Activated CD4-positive, alpha-beta memory T cell treated with anti-CD3 and anti-CD28 coated beads for 36 hours (primary cell): ENCODE results near the gene PRR5L. TPM values are rescaled to one million over a fixed set of nuclear protein-coding genes. Genes with fewer than 3 reads are reported as not detected.

Experiments used
- CTCF ChIA-PET: fragments of 350-600 bp; sonication (Branson Sonifier 250); formaldehyde crosslinking; loops from one replicate; lab custom pipeline; 2021; ENCODE audit warnings: antibody characterized with exemption, inconsistent platforms; lab: Charles Lee
- POLR2A ChIA-PET: fragments of 350-600 bp; sonication (Branson Sonifier 250); formaldehyde crosslinking; loops from one replicate; lab custom pipeline; 2021; ENCODE audit warnings: antibody characterized with exemption; lab: Charles Lee
- DNase-seq: peaks from one replicate; pipeline ENCODE4 v3.0.0-alpha.2; 2020
- H3K27ac Mint-ChIP-seq: one replicate; pipeline ENCODE4 v1.8.0; 2021; ENCODE audit warnings: mixed read lengths
- H3K27me3 Mint-ChIP-seq: one replicate; pipeline ENCODE4 v1.8.0; 2021; ENCODE audit warnings: mixed read lengths
- H3K36me3 Mint-ChIP-seq: one replicate; pipeline ENCODE4 v1.8.0; 2021; ENCODE audit warnings: mixed read lengths
- H3K4me1 Mint-ChIP-seq: one replicate; pipeline ENCODE4 v1.8.0; 2021; ENCODE audit warnings: low read depth, mixed read lengths
- H3K4me3 Mint-ChIP-seq: one replicate; pipeline ENCODE4 v1.8.0; 2021; ENCODE audit warnings: mild to moderate bottlenecking, mixed read lengths
- H3K9me3 Mint-ChIP-seq: one replicate; pipeline ENCODE4 v1.8.0; 2021; ENCODE audit warnings: mixed read lengths
- intact Hi-C: fragments of 100-400 bp; cut with micrococcal nuclease; formaldehyde crosslinking; loops from one replicate; pipeline ENCODE4 v1.15.1; 2023
- total RNA-seq, 2 experiments: library from RNA; stranded (reverse); gene quantifications; one replicate each; pipeline ENCODE4 v1.2.3, GENCODE V29; 2021

PRR5L gene
- total RNA-seq, 2 experiments from 2014 or later = 42.7 to 43.6 TPM

DNA sequence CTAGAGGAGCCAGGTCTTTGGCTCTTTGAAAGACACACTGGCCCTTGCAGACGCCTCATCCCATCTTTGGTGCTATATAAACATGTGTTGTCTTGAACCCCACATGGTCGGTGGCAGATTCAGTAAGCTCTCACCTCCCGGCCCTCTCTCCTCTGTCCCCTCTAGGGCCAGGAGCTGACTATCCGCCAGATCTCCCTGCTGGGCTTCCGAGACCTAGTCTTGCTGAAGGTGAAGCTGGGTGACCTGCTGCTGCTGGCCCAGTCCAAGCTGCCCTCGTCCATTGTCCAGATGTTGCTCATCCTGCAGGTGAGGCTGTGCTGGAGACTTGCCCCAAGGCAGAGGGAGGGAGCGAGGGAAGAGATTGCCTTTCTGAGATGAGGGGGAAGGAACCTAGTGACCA lies 150.0 kb downstream of the PRR5L start:
- DNase-seq = no peak
- peaks cover 53% of the 10 kb centered on the region for H3K36me3 Mint-ChIP-seq
- no peaks in the 10 kb centered on the region for H3K27me3 Mint-ChIP-seq
- no peak overlapping the region for H3K4me3 Mint-ChIP-seq
- no peaks in the 10 kb centered on the region for H3K9me3 Mint-ChIP-seq
- no peak overlapping the region for H3K27ac Mint-ChIP-seq
- ChIA-PET CTCF (no interaction called here), POLR2A (no interaction called here)
- intact Hi-C loops = no loop called here
- H3K4me1 Mint-ChIP-seq = peaks cover 31% of the 10 kb centered on the region

DNA sequence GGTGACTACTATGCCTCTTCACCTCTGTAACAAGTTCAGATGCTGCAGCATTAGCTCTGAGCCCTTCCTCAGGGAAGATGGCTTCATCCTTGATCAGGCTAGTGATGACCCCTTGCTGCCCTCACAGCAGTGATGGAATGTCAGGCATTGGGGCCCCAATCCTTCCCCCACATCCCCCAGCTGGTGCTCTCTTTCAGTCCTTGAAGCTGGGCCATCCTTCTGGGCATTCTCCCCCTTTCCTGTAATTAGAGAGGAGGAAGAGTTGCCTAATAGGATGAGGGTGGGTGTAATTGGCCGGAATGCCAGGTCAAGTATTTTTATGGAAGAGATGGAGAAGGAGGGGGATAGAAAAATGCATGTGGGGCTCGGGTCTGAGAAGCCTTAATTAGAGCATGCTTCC lies 151.4 kb downstream of the PRR5L start:
- Mint-ChIP-seq H3K4me3 (no peak overlapping the region), H3K27ac (no peak overlapping the region), H3K36me3 (peaks cover 58% of the 10 kb centered on the region), H3K9me3 (no peaks in the 10 kb centered on the region), H3K27me3 (no peaks in the 10 kb centered on the region), H3K4me1 (peaks cover 37% of the 10 kb centered on the region)
- intact Hi-C loops = no loop called here
- ChIA-PET CTCF (no interaction called here), POLR2A (no interaction called here)
- DNase-seq = no peak

DNA sequence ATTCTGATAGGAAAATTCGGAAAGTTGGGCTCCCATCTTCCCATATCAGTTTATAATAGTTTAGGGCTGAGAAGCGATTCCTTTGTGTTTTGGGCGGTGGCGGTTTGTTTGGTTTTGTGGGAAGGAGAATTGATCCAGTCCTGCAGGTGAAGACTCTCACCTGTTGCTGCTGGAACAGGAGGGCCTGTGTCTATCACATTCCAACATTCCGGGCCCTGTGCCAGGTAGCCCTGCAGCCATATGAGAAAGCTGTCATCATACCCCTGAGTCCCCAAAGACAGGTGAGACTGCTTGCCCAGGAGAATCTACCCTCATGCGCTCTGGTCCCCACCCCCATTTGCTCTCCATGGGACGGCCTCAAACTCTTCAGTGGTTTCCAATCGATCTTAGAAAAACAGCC lies 151.9 kb downstream of the PRR5L start:
- Mint-ChIP-seq H3K27ac (no peak overlapping the region), H3K27me3 (no peaks in the 10 kb centered on the region), H3K4me3 (no peak overlapping the region), H3K9me3 (no peaks in the 10 kb centered on the region), H3K4me1 (peaks cover 39% of the 10 kb centered on the region), H3K36me3 (peaks cover 58% of the 10 kb centered on the region)
- no peak for DNase-seq
- intact Hi-C loops = no loop called here
- POLR2A ChIA-PET = no interaction called here
- CTCF ChIA-PET = interaction anchor here (1.2 kb wide), 1 partner anchor 45 kb away, joined by 4 read pairs; no protein-coding TSS in a partner anchor

DNA sequence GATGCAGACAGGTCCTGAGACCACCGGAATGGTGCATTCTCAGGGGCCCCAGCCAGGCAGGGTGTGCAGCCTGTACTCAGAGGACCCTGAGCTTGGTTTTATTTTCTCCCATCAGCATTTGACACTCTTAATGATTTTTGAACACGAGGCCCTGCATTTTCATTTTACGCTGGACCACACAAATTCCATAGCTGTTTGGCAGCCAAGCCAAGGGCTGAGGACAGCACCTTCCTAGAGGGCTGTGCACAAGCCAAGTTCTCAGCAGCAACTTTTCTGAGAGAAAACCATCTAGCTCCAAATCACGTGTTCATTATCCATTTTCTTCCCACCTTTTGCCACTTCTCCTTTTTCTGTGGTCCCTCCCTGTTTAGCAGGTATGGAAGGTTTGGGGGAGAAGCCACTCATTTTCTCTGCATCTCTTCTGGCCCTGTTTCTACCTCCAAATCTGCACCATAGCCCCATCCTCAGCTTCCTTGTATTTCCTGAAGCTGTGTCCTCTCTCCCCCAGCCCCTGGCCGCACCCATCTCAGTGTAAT lies 153.5 kb downstream of the PRR5L start:
- peaks cover 46% of the 10 kb centered on the region for H3K4me1 Mint-ChIP-seq
- peaks cover 49% of the 10 kb centered on the region for H3K36me3 Mint-ChIP-seq
- H3K9me3 Mint-ChIP-seq = no peaks in the 10 kb centered on the region
- no peak overlapping the region for H3K4me3 Mint-ChIP-seq
- H3K27ac Mint-ChIP-seq = no peak overlapping the region
- CTCF ChIA-PET = interaction anchor here (0.9 to 1.4 kb wide), 4 partner anchors 29 to 157 kb away, joined by 3 to 5 read pairs (median 4); no protein-coding TSS in a partner anchor
- POLR2A ChIA-PET = interaction anchor here (1.2 kb wide), 1 partner anchor 40 kb away, joined by 3 read pairs; no protein-coding TSS in a partner anchor
- no peak for DNase-seq
- intact Hi-C loops = loop anchor here (1.0 to 5.0 kb wide), 3 partner anchors 7 to 72 kb away; no protein-coding TSS in a partner anchor
- no peaks in the 10 kb centered on the region for H3K27me3 Mint-ChIP-seq

DNA sequence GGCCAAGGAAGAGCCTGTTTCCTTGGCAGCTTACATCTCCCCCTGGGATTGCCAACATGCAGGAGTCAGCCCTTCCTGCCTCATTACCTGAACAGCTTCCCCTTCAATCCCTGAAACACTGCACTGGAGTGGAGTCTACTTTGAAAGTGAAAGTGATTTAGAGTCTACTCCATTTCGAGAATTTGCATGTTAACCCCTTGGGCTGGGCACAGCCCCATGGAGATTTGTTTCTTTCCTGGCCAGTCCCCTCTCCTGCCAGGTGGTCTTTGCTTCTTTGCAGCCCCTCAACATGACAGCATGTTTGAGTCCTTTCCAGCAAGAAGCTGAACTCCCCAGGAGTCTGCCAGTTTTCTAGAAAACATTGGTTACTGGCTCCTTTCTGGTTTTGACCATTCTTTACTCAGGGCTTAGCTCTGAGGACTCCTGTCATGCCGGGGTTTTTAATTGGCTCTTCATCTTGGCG lies 154.1 kb downstream of the PRR5L start:
- no peak overlapping the region for H3K27ac Mint-ChIP-seq
- intact Hi-C loops = loop anchor here (1.0 to 5.0 kb wide), 3 partner anchors 8 to 73 kb away; no protein-coding TSS in a partner anchor
- CTCF ChIA-PET = interaction anchor here (0.9 to 1.4 kb wide), 2 partner anchors 45 to 72 kb away, joined by 3 to 5 read pairs; no protein-coding TSS in a partner anchor
- H3K4me1 Mint-ChIP-seq = peaks cover 46% of the 10 kb centered on the region
- POLR2A ChIA-PET = no interaction called here
- no peak for DNase-seq
- H3K27me3 Mint-ChIP-seq = no peaks in the 10 kb centered on the region
- no peak overlapping the region for H3K4me3 Mint-ChIP-seq
- no peaks in the 10 kb centered on the region for H3K9me3 Mint-ChIP-seq
- peaks cover 49% of the 10 kb centered on the region for H3K36me3 Mint-ChIP-seq

DNA sequence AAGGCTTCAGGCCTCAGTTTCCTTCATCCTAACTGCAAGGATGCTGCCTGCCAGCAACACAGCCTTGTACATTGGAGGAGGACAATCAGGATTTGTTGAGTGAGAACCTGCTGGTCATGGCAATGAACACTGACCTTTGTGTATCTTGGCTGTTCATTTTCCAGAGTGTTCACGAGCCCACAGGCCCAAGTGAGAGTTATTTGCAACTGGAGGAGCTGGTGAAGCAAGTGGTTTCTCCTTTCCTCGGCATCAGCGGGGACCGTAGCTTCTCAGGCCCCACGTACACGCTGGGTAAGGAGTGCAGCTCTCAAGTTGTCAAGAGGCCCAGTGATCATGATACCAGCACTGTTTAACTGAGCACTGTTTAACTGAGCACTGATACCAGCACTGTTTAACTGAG lies 155.0 kb downstream of the PRR5L start:
- DNase-seq = no peak
- ChIA-PET POLR2A (no interaction called here), CTCF (no interaction called here)
- Mint-ChIP-seq H3K4me3 (no peak overlapping the region), H3K36me3 (peaks cover 48% of the 10 kb centered on the region), H3K27ac (no peak overlapping the region), H3K4me1 (peaks cover 46% of the 10 kb centered on the region), H3K9me3 (no peaks in the 10 kb centered on the region), H3K27me3 (no peaks in the 10 kb centered on the region)
- intact Hi-C loops = loop anchor here (5.0 kb wide), 2 partner anchors 59 to 74 kb away; no protein-coding TSS in a partner anchor

DNA sequence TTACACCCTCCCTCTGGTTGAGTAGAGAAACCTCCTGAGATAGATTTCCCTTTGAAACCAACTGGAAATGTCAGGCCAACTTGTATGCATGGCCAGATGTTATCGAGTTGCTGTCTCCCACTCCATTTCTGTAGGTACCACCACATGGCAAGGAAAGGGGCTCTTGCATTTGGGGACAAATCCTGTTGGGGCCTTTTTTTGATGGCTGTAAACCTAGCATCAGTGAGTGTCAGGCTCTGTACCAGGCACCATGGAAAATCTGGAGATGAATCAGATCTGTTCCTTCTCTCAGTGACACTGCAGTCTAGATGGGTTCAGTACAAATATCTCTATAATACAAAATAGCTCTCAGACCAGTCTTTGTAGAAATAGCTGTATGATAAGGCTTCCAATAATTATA lies 155.6 kb downstream of the PRR5L start:
- ChIA-PET CTCF (interaction anchor here (1.0 to 2.8 kb wide), 7 partner anchors 27 to 159 kb away, joined by 3 to 10 read pairs (median 5); no protein-coding TSS in a partner anchor), POLR2A (interaction anchor here (1.6 kb wide), 1 partner anchor 10 kb away, joined by 5 read pairs; no protein-coding TSS in a partner anchor)
- Mint-ChIP-seq H3K36me3 (peaks cover 41% of the 10 kb centered on the region), H3K4me3 (no peak overlapping the region), H3K27ac (peak overlapping the region; percentile 38), H3K4me1 (peaks cover 46% of the 10 kb centered on the region), H3K9me3 (no peaks in the 10 kb centered on the region), H3K27me3 (no peaks in the 10 kb centered on the region)
- DNase-seq = no peak
- intact Hi-C loops = loop anchor here (5.0 kb wide), 2 partner anchors 59 to 74 kb away; no protein-coding TSS in a partner anchor

DNA sequence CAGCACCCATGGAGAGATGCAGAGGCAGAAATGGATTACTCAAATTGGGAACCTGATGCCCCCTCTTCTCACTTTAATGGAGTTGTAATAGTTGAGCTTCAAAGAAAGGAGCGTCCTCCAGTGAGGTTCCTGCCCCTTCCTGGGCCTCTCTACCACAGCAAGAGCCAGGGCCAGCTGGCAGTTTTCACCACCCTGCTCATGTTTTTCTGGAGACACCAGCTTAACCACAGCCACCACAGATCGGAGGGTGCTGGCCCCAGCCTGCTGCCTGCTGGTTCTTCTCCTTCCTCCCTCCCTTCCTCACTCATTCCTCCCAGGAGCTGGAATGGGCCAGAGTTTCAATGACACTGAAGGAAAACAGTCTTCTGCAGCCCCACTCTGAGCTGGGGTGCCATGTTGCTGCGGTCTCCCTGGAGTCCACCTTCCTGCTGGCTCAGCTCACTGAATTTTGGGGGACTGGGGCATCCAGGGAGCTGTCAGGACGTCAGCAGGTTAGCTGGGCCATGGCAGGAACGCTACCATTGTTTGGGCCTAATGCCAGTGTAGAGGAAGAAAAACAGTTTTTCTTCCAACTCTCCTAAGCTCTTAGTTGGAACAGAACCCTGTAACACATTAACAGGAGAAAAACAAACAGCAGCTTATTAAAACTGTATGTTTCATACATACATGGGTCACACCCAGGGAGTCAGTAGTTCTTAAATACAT lies 156.3 kb downstream of the PRR5L start:
- peaks cover 39% of the 10 kb centered on the region for H3K36me3 Mint-ChIP-seq
- peak; percentile 64 for DNase-seq

DNA sequence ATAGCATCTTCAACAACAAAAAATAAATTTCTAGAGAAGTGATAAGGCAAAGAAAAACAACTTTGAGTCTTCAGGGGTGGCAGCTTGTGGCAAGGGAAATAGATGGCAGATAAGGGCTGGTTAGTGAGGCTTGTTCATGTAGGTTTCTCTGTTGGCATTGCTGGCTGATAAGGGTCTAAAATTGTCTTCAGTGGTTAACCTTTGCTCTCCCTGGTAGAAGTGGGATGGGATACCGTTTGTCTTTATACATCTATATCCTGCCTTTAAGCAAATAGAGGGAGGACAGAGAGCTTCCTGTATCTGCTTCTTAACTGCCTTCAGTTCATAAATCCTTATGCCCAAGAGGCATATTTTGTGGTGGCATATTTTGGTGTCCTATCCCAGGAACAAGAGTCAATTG lies 156.9 kb downstream of the PRR5L start:
- Mint-ChIP-seq H3K27ac (peak overlapping the region; percentile 44), H3K36me3 (peaks cover 34% of the 10 kb centered on the region), H3K4me1 (peaks cover 46% of the 10 kb centered on the region), H3K4me3 (no peak overlapping the region), H3K9me3 (no peaks in the 10 kb centered on the region), H3K27me3 (no peaks in the 10 kb centered on the region)
- ChIA-PET POLR2A (interaction anchor here (0.6 to 1.6 kb wide), 4 partner anchors 11 to 134 kb away, joined by 3 to 5 read pairs (median 4); no protein-coding TSS in a partner anchor), CTCF (interaction anchor here (0.8 to 2.8 kb wide), 12 partner anchors 16 to 165 kb away, joined by 3 to 10 read pairs (median 4); no protein-coding TSS in a partner anchor)
- no peak for DNase-seq
- intact Hi-C loops = loop anchor here (5.0 kb wide), 2 partner anchors 61 to 76 kb away; no protein-coding TSS in a partner anchor

More for the DNA sequence above, 156.3 kb downstream of the PRR5L start:
- ChIA-PET CTCF (interaction anchor here (0.8 to 2.8 kb wide), 13 partner anchors 16 to 164 kb away, joined by 3 to 10 read pairs (median 5); no protein-coding TSS in a partner anchor), POLR2A (interaction anchor here (1.0 to 1.6 kb wide), 3 partner anchors 10 to 77 kb away, joined by 3 to 5 read pairs (median 3); no protein-coding TSS in a partner anchor)
- no peaks in the 10 kb centered on the region for H3K27me3 Mint-ChIP-seq
- no peaks in the 10 kb centered on the region for H3K9me3 Mint-ChIP-seq
- H3K4me3 Mint-ChIP-seq = no peak overlapping the region
- intact Hi-C loops = loop anchor here (5.0 kb wide), 2 partner anchors 60 to 75 kb away; no protein-coding TSS in a partner anchor
- peak overlapping the region; percentile 44 for H3K27ac Mint-ChIP-seq
- H3K4me1 Mint-ChIP-seq = peaks cover 46% of the 10 kb centered on the region

DNA sequence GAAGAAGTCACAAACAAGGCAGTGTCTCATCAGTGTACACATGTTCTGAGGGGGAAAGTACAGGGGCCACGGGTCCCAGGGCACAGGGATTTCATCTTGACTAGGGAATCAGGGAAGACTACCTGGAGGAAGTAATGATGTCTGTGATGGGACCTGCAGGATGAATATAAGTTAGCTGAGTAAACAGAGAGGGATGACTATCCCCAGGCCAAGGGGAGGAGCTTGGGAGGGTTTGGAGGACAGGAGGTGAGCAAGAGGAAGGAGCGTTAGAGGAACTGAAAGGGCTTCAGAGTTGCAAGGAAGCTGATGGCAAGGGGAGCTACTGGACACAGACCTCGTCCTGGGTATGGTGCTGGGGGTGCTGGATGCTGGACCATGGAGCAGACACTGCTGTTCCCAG lies 157.6 kb downstream of the PRR5L start:
- Mint-ChIP-seq H3K4me1 (peaks cover 46% of the 10 kb centered on the region), H3K27ac (peak overlapping the region; percentile 8), H3K36me3 (peaks cover 30% of the 10 kb centered on the region), H3K4me3 (no peak overlapping the region), H3K9me3 (no peaks in the 10 kb centered on the region), H3K27me3 (no peaks in the 10 kb centered on the region)
- POLR2A ChIA-PET = interaction anchor here (0.6 to 1.0 kb wide), 2 partner anchors 78 to 134 kb away, joined by 3 to 4 read pairs; no protein-coding TSS in a partner anchor
- intact Hi-C loops = loop anchor here (5.0 kb wide), 2 partner anchors 61 to 76 kb away; no protein-coding TSS in a partner anchor
- CTCF ChIA-PET = interaction anchor here (1.7 to 2.8 kb wide), 2 partner anchors 100 to 161 kb away, joined by 6 to 10 read pairs; no protein-coding TSS in a partner anchor
- DNase-seq = no peak

DNA sequence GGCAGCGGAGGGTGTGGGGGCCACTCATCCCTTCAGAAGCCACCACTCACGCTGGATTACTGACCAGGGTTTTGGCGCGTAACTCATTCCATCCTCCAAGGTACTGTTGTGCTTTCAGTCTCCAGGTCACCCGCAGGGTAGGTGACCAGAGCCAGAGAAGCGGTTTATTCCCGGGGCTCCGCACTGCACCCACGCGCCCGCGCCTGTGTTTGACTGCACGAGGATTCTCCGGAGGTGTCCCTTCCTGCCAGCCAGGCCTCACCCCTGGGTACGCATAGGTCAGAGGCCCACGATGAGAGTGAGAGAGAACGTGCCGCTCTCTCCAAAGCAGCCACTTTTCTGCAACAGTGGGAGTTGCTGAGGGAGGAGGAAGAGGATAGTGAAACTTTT lies 158.5 kb downstream of the PRR5L start:
- H3K9me3 Mint-ChIP-seq = no peaks in the 10 kb centered on the region
- peaks cover 26% of the 10 kb centered on the region for H3K36me3 Mint-ChIP-seq
- POLR2A ChIA-PET = no interaction called here
- no peaks in the 10 kb centered on the region for H3K27me3 Mint-ChIP-seq
- no peak overlapping the region for H3K27ac Mint-ChIP-seq
- peaks cover 41% of the 10 kb centered on the region for H3K4me1 Mint-ChIP-seq
- no peak overlapping the region for H3K4me3 Mint-ChIP-seq
- CTCF ChIA-PET = interaction anchor here (2.8 kb wide), 1 partner anchor 162 kb away, joined by 10 read pairs; no protein-coding TSS in a partner anchor
- no peak for DNase-seq
- intact Hi-C loops = loop anchor here (5.0 kb wide), 2 partner anchors 62 to 77 kb away; no protein-coding TSS in a partner anchor
